HG02938 (cell line): Measurements from ENCODE around the gene PRR11.
A peak's percentile ranks its signal among the peaks of the same experiment; 100 is the strongest.
"Not testable (repeated sequence)": the region's sequence is repeated elsewhere in the genome, so short reads cannot be mapped to it uniquely, and the experiment has no call there.

ENCODE experiments used
- ATAC-seq: cut with Tn5 transposase; IDR thresholded peaks from one replicate; pipeline ENCODE4 v1.9.1; 2021; ENCODE audit warnings: mild to moderate bottlenecking, moderate library complexity; ENCODE audit not compliant: unreplicated experiment

PRR11 gene

DNA sequence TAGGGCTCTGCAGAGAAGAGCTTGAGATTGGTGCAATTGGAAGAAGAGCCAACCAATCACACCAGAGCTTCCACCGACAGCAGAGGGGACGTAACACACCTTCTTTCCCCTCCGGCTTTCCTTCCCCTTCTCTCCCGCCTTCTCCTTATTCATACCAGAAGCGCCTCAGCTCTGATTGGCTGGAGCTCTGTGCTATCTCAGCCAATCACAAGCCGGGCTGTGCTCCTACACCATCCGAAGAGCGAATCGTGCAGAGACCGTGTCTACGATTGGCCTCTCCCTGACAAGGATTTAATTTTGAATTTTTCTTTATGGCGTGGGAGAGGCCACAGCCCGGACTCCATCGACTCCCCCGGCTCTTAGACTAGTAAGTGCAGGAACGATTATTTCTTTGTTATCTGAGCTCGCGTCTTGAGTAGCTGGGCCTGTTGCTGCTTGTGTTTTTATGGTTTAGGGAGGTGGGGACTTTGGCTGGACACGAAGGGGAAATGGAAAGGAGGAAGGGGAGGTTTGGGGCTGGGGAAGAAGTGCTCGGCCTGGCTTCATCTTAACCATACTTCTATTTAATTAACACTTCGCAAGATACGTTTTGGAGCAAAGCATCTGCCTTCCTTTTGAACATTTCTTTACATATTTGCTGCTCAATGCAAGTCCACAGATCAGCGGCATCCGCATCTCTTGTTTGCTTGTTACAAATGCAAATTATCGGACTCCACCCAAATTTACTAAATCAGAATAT lies at the start of gene PRR11:
Gene PRR11 (plus strand): TSS at position 308 of the 739 bp plus-strand sequence. CDS start 14,007 bp downstream, outside the sequence.
- peak; percentile 85 for ATAC-seq

DNA sequence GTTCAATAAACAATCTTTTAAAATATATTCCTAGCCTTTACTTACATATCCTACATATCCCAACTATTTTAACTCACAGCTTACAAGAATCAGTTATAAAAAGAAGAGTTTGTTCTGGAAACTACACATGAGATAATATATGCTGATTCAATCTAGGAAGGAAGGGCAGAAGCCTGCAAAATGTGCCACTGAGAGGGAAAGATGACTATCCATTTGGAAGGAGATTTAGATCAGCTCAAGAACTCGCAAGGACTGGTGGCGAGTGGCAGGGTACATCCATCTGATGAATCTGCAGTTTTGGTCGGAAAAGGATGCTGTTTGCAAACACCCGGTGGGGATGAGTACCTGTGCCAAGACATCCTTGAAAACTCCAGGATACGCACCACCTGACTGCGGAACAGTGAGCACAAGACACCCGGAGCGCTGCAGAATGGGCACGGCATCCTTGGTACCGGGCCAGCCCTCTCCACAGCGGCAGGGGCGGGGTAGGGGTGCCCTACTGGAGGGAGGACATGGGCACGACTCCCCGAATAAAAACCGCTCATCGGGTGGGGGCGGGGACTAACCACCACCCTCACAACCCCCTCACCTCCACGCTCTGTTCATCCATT lies 49.6 kb upstream of the PRR11 start:
- peak; percentile 12 for ATAC-seq

DNA sequence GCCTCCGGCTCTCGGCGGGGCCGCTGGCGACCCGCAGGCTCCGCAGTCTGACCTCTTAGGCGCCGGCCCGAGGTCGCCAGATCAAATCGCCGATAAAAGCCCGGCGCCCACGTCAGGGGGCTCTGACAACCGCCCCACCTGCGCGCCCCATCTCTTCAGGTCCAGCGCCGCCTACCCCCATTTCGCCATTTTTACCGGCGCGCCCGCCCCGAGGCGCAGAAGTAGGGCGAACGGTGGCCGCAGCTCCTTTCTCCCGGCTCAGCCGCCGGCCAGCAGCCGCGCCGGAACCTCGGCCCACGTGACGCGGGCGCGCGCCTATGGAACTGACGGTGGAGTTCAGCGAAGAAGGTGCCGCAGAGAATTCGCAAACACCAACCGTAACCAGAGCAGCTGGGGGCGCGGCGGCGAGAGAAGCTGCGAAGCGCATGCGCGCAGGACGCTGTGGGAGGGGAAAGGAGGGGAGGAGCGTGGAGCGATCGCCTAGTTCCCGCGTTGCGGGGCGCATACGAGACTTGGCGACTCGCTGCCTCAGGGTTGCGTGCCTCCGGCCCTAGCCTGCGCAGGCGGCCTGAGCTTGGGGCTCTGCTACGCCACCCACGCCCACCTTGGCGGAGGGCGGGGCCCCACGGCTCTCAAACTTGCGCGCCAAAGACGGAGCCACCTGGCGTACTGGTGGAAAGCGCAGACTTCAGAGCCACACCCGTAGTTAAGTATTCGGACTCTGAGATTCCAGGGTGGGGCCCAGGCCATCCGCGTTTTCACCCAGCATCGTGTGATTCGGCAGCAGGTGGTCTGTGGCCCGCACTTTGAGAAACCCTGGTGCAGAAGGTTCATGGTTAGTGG lies 48.9 kb upstream of the PRR11 start, which contains the start of gene TRIM37:
Gene TRIM37 (minus strand): TSS at position 418 of the 843 bp plus-strand sequence. CDS start 419 bp downstream, outside the sequence.
- peak; percentile 88 for ATAC-seq

DNA sequence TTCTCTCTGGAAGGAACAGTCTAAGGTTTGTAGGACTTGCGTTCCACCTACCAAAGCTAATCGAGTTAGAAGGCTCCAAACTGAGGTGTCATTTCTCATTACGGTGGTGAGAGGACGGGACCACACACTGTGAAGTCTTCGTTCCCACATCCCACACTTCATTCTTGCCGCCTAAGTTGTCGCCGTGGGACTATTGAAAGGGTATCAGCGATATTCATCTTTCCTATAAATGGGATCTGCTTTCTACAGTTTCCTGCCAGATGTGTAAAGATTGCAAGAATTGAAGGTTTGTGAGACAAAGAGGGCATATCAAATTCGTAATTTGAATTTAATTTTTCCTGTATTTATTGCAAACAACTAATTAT lies 48.3 kb upstream of the PRR11 start:
- no peak for ATAC-seq

DNA sequence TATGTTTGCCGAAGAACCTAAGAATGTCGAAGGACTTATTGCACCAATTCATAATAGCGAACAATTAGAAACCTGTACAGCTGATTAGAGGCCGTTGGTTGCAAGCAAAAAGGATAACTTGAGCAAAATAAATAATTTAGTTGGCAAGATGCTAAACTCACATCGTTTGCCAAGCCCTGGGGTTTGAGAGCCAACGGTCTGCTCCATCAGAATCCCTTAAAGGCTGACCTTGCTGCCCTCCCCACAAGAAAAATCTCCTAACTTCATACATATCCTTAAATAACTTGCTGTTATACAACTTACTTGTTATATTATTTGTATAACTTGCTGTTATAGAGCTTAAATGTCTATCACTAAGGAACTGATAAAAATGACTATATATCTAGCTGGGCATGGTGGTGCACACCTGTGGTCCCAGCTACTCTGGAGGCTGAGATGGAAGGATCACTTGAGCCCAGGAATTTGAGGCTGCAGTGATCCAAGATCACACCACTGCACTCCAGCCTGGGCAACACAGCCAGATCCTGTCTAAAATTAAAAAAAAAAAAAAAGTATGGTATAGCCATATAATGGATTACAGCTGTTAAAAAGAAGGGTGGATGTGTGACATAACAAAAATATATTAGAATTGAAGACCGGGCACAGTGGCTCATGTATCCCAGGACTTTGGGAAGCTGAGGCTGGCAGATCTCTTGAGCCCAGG lies 47.0 kb upstream of the PRR11 start:
- no peak for ATAC-seq

DNA sequence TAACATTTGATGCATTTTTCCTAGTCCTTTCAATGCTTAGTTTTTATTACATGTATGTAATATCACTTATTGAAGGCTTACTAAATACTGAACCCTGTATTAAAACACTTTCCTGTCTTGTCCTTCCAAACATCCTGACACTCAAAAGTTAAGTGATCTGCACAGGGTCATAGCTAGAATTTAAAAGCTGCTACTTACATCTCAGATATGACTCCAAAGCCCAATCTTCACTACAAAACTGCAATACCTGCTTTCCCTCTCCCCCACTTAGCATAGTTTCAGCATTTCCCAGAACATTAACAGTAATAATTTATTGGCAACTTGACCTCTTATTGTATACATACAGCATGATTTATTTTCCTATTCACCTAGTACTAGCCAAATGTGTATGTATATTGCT lies 44.6 kb upstream of the PRR11 start:
- no peak for ATAC-seq

- no peak for ATAC-seq
These were observed 44.0 kb upstream of the PRR11 start for GRCh38 chr17:59111539-59111938.

GRCh38 chr17:59115474-59115873 lies 40.1 kb upstream of the PRR11 start:
- ATAC-seq, result no peak

DNA sequence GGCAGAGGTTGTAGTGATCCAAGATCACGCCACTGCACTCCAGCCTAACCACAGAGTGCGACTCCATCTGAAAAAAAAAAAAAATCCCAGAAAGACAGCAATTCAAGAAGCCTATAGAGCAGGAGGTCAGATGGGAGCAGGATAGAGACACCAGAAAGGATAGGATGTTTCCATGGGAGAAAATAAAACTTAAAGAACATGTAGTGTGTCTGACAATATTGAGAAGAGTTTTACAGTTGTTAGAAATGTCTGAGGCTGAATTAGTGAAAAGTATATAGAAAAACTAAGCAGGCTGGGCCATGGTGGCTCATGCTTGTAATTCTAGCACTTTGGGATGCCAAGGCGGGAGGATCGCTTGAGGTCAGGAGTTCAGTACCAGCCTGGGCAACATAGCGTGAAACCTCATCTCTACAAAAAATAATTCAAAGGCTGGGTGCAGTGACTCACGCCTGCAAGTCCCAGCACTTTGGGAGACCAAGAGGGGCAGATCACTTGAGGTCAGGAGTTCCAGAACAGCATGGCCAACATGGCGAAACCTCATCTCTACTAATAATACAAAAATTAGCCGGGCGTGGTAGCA lies 33.6 kb upstream of the PRR11 start:
- no peak for ATAC-seq

- ATAC-seq, result no peak
These were observed 30.9 kb upstream of the PRR11 start for GRCh38 chr17:59124665-59125064.

DNA sequence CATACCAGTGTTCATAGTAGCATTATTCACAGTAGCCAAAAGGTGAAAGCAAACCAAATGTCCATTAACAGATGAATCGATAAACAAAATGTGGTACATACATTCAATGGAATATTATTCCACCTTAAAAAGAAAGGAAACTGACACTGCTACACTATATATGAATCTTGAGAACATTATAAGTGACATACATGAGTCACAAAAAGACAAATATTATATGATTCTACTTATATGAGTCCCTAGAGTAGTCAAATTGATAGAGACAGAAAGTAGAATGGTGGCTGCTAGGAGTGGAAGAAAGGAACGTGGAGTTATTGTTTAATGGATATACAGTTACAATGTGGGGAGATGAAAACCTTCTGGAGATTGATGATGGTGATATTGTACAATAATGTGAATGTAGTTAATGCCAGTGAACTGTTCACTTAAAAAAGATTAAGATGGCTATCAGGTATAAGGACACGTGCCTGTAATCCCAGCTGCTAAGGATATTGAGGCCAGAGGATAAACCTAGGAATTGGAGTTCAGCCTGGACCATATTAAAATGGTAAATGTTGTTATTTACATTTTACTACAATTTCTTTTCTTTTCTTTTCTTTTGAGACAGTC lies 28.6 kb upstream of the PRR11 start:
- no peak for ATAC-seq

DNA sequence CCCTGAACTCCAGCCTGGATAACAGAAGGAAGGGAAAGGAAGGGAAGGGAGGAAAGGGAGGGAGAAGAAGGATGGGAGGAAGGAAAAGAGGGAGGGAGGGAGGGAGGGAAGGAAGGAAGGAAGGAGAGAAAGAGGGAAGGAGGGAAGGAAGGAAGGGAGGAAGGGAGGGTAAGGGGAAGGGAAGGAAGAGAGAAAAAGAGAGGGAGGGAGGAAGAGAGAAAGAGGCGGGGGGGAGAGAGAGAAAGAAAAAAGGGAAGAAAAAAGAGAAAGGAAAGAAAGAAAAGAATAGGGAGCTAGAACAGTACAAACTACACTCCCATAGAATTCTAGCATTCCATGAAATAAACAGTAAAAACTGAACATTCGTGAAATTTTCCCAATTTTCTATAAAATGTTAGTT lies 25.7 kb upstream of the PRR11 start:
- ATAC-seq, result no peak

- ATAC-seq, result no peak
These were observed 24.4 kb upstream of the PRR11 start for GRCh38 chr17:59131131-59131530.

DNA sequence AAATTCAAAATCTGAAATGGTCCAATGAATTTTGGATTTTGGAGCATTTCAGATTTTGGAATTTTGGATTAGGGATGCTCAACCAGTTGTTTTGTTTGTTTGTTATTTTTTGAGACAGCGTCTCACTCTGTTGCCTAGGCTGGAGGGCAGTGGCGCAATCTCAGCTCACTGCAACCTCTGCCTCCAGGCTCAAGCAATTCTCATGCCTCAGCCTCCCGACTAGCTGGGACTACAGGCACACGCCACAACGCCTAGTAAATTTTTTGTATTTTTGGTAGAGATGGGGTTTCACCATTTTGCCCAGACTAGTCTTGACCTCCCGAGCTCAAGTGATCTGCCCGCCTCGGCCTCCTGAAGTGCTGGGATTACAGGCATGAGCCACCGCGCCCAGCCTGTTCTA lies 17.2 kb upstream of the PRR11 start:
- not testable (repeated sequence) for ATAC-seq

GRCh38 chr17:59139939-59140338 lies 15.6 kb upstream of the PRR11 start:
- no peak for ATAC-seq

- no peak for ATAC-seq
These were observed 13.7 kb upstream of the PRR11 start for GRCh38 chr17:59141860-59142259.

DNA sequence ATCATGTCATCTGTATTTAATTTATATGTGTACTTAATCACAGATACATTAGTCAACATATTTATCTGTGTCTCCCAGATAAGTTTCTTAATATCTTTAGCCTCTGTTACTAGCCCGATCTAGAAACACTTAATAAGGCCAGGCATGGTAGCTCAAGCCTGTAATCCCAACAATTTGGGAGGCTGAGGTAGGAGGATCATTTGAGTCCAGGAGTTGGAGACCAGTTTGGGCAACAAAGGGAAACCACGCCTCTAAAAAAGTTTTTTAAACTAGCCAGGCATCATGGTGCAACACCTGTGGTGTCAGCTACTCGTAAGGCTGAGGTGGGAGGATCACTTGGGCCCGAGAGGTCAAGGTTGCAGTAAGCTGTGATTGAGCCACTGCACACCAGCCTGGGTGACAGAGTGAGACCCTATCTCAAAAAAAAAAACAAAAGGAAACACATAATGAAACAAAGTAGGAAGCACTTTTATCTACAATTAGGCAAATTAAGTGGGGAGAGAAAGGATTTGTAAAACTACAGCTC lies 9.9 kb upstream of the PRR11 start:
- no peak for ATAC-seq

- no peak for ATAC-seq
These were observed 6.5 kb upstream of the PRR11 start for GRCh38 chr17:59149051-59149450.

DNA sequence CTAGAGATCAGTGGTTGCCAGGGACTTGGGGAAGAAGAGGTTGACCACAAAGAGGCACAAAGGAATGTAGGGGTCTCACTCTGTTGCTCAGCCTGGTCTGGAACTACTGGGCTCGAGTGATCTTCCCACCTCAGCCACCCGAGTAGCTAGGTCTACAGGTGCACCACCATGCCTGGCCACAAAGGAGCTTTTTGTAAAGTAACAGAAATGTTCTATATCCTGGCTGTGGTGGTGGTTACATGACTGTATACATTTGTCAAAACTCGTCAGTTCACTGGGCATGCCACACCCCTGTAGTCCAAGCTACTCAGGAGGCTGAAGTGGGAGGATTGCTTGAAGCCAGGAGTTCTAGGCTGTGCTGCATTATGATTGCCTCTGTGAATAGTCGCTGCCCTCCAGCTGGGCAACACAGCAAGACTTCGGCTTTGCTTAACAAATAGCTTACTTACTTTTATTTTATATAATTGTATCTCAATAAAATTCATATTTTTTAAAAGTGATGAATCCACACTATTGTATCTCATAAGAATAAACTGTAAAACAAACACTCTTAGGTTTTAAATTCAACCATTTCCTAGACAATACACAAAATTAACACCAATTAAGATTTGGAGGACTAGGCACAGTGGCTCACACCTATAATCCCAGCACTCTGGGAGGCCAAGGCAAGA lies 5.6 kb upstream of the PRR11 start:
- no peak for ATAC-seq
